SJCRH30 (cell line): ENCODE measurements around the gene DUSP22. TPM values are rescaled to one million over a fixed set of nuclear protein-coding genes. Genes with fewer than 3 reads are reported as not detected.
"Not testable (repeated sequence)": the region's sequence is repeated elsewhere in the genome, so short reads cannot be mapped to it uniquely, and the experiment has no call there.

ENCODE experiments used
- DNase-seq, 2 experiments: peaks; one replicate each; pipeline ENCODE4 v3.0.0-alpha.2; 2015 to 2020
- H3K27ac ChIP-seq: fragments of 250-450 bp; sonication (Bioruptor Pico); 2 replicates; pipeline ENCODE4 v1.5.1; 2020; ENCODE audit warnings: mild to moderate bottlenecking, moderate library complexity
- H3K27me3 ChIP-seq: fragments of 250-450 bp; sonication (Bioruptor Pico); 2 replicates; pipeline ENCODE4 v1.5.1; 2020; ENCODE audit warnings: mild to moderate bottlenecking, moderate library complexity
- H3K36me3 ChIP-seq: fragments of 250-450 bp; sonication (Bioruptor Pico); 2 replicates; pipeline ENCODE4 v1.5.1; 2020; ENCODE audit warnings: mild to moderate bottlenecking, moderate library complexity
- H3K4me1 ChIP-seq: fragments of 250-450 bp; sonication (Bioruptor Pico); 2 replicates; pipeline ENCODE4 v1.5.1; 2020; ENCODE audit warnings: mild to moderate bottlenecking, moderate library complexity
- H3K4me3 ChIP-seq: fragments of 250-450 bp; sonication (Bioruptor Pico); 2 replicates; pipeline ENCODE4 v1.5.1; 2020; ENCODE audit warnings: mild to moderate bottlenecking, moderate library complexity
- H3K9me3 ChIP-seq: fragments of 250-450 bp; sonication (Bioruptor Pico); replicated peaks from 2 replicates; pipeline ENCODE4 v1.5.1; 2020; ENCODE audit warnings: mild to moderate bottlenecking, moderate library complexity
- total RNA-seq: library from RNA; depleted of rRNA; stranded (reverse); fragments of >200 nt; shearing (Covaris generic); gene quantifications from 2 replicates; pipeline ENCODE4 v1.2.3, GENCODE V29; 2014; rRNA removed

DUSP22 gene, protein sequence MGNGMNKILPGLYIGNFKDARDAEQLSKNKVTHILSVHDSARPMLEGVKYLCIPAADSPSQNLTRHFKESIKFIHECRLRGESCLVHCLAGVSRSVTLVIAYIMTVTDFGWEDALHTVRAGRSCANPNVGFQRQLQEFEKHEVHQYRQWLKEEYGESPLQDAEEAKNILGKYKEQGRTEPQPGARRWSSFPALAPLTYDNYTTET
- total RNA-seq: 14.3 and 15.5 TPM in 2 replicates

DNA sequence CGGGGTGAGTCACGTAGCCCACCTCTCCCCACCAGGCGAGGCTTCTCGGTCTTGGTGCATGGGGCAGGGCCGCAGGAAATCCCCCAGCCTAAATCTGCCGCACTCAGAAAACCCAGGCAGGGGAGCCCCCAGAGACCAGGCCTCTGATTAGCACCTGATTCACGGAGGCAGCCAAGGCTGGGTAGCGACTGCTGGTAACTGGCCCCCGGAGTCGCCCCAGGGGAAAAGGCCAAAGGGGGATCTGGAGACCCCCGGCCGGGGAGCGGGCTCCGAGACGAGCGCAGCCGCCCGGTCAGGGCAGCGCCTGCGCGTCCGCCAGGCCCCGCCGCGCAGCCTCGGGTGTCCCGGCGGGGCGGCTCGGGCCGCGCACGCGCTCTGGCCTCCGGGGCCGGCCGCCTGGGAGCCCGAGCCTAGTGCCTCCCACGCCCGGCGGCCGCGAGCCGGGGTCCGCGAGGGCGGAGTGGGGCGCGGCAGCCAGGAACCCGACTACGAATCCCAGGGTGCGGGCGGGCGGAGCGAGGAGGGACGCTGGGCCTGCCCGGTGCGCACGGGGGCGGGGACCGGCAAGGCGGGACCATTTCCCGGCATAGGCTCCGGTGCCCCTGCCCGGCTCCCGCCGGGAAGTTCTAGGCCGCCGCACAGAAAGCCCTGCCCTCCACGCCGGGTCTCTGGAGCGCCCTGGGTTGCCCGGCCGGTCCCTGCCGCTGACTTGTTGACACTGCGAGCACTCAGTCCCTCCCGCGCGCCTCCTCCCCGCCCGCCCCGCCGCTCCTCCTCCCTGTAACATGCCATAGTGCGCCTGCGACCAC lies at the start of gene DUSP22:
TSS of gene DUSP22 (plus strand) at position 791 of the 809 bp plus-strand sequence. CDS start 53 bp downstream, outside the sequence.
- H3K27me3 ChIP-seq: no peaks in the 10 kb centered on the region
- H3K4me3 ChIP-seq: peak within 1 kb of the TSS; percentile 67
- H3K36me3 ChIP-seq: no peaks in the 10 kb centered on the region
- no peaks in the 10 kb centered on the region for H3K4me1 ChIP-seq
- H3K9me3 ChIP-seq: no peaks in the 10 kb centered on the region
- DNase-seq: peak; percentile 69 to 70
- H3K27ac ChIP-seq: peak within 1 kb of the TSS; percentile 69

DNA sequence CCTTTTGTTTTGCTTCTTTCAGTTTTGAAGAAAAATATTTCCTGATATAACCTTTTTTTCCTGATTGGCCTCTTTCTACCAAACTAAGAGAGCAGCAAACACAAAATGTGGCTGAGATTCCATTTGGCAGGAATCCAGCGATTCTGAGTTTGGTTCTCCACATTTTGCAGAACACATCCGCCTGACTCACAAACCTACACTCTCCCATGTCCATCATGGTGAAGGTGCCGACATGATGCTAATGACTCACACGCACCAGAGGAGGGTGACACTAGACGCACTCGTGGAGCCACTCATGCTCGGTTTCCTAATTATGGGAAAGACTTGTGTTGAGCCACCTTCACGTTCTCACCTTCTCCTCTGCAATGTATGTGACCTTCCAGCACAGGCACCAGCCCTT lies 45.9 kb upstream of the DUSP22 start:
- no peaks in the 10 kb centered on the region for H3K9me3 ChIP-seq
- no peaks in the 10 kb centered on the region for H3K27me3 ChIP-seq
- H3K36me3 ChIP-seq: no peaks in the 10 kb centered on the region
- DNase-seq: no peak
- no peaks in the 10 kb centered on the region for H3K4me1 ChIP-seq
- no peak overlapping the region for H3K27ac ChIP-seq
- H3K4me3 ChIP-seq: no peak overlapping the region

DNA sequence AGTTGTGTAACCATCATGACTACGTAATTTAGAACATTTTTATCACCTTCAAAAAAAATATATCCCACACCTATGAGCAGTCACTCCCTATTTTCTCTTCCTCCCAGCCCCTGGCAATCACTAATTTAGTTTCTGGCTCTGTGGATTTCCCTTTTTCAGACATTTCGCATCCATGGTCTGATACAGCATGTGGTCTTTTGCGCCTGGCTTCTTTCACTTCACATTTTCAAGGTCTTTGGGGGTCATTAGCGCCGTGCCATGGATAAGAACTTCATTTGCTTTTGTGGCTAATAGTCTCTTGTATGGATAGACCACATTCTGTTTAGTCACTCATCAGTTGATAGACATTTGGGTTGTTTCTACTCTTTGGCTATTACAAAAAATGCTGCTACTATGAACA lies 44.9 kb upstream of the DUSP22 start:
- Histone ChIP-seq H3K4me1 (no peaks in the 10 kb centered on the region), H3K27ac (no peak overlapping the region), H3K27me3 (no peaks in the 10 kb centered on the region), H3K36me3 (no peaks in the 10 kb centered on the region), H3K9me3 (no peaks in the 10 kb centered on the region), H3K4me3 (no peak overlapping the region)
- DNase-seq: no peak

DNA sequence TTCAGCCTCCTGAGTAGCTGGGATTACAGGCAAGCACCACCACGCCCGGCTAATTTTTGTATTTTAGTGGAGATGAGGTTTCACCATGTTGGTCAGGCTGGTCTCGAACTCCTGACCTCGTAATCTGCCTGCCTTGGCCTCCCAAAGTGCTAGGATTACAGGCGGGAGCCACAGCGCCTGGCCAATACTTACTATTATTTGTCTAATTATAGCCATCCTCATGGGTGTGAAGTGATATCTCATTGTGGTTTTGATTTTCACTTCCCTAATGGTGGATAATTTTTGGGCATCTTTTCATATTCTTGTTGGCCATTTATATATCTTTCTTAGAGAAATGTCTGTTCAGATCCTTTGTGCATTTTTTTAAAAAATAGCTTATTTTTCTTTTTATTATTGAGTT lies 44.2 kb upstream of the DUSP22 start:
- H3K4me3 ChIP-seq, H3K27ac ChIP-seq: not testable (repeated sequence)

DNA sequence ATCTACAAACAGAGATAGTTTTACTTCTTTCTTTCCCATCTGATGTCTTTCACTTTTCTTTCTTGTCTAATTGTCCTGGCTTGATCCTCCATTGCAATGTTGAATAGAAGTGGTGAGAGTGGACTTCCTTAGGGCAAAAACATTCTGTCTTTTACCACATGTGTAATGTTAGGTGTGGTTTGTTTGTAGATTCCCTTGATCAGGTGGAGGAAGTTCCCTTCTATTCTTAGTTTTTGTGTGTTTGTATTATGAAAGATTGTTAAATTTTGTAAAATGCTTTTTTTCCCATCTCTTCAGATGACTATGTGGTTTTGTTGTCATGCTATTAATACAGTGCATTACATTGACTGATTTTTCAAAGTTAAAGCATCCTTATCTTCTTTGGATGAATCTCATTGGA lies 41.6 kb upstream of the DUSP22 start:
- Histone ChIP-seq H3K27me3 (no peaks in the 10 kb centered on the region), H3K4me1 (no peaks in the 10 kb centered on the region), H3K36me3 (no peaks in the 10 kb centered on the region), H3K4me3 (no peak overlapping the region), H3K27ac (no peak overlapping the region), H3K9me3 (no peaks in the 10 kb centered on the region)
- DNase-seq: no peak

More for the DNA sequence above, 44.2 kb upstream of the DUSP22 start:
- not testable (repeated sequence) for H3K4me1 ChIP-seq, H3K9me3 ChIP-seq, H3K27me3 ChIP-seq, DNase-seq, H3K36me3 ChIP-seq

DNA sequence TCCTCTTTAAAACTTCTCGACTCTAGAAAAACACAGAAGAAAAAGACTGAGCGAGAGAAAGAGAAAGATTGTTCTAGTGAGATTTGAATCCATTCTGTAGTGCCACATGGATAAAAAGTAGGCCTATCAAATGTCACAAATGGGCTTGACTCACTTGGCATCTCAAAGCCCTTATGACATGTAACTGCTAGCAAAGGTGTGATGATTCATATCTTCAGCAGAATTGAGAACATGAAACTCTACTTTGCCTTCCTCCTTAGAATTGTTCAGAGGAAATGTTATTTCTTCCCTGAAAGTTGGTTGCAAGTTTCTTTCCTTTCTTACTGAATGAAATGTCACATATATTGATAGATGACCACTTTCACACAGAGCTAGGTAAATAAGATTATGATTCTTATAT lies 40.4 kb upstream of the DUSP22 start:
- H3K27me3 ChIP-seq: no peaks in the 10 kb centered on the region
- no peaks in the 10 kb centered on the region for H3K4me1 ChIP-seq
- H3K27ac ChIP-seq: no peak overlapping the region
- H3K9me3 ChIP-seq: no peaks in the 10 kb centered on the region
- DNase-seq: no peak
- no peak overlapping the region for H3K4me3 ChIP-seq
- no peaks in the 10 kb centered on the region for H3K36me3 ChIP-seq

DNA sequence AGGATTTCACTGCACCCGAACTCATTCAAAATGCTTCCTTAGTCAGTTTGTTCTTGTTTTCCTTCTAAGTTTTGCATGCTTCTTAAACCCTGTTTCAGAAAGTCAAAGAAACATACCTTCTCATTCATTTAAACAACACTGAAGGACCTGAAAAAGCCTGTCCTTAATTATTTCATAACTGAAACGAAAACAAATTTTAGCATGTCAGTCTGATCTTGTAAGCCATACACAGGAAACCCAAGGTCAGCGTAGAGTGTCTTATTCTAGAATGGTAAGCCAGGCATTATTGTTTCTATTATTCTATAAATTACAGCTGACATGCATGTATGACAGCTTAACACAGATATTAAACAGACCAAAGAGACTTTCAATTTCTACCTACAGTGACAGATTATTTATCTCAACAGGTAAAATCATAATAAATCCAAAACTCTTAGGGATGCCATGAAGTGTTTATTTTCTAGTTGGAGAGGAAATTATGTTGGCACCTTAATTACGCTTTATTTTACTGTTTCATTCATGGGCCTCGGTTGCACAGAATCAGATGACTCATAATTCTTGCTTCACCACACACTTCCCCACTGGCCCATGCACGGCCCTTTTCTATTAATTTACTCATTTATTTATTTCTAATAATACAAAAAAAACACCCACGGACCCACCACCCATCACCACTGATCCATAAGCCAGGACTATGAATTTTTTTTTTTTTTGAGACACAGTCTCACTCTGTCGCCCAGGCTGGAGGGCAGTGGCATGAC lies 39.3 kb upstream of the DUSP22 start:
- no peaks in the 10 kb centered on the region for H3K27me3 ChIP-seq
- no peak for DNase-seq
- no peaks in the 10 kb centered on the region for H3K36me3 ChIP-seq
- H3K4me1 ChIP-seq: no peaks in the 10 kb centered on the region
- no peak overlapping the region for H3K27ac ChIP-seq
- H3K4me3 ChIP-seq: no peak overlapping the region
- H3K9me3 ChIP-seq: no peaks in the 10 kb centered on the region

DNA sequence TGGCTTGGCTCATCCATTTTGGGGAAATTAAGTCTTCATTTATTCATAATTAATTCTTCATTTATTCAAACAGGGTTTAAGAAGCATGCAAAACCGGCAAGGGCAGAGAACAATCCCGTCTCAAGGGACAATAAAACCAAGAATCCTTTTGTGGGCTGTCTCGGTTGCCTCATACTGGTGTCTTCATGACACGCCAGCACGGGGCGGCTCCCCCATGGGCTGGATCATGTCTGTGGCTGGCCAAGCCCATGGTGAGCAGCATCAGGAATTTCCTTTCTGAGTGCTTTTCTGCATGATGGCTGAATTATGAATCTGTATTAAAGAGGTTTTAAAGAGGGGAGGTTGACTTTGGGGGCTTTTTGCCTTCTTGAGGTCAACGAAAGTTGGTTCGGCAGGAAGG lies 38.3 kb upstream of the DUSP22 start:
- Histone ChIP-seq H3K27me3 (no peaks in the 10 kb centered on the region), H3K4me3 (no peak overlapping the region), H3K9me3 (no peaks in the 10 kb centered on the region), H3K4me1 (no peaks in the 10 kb centered on the region), H3K27ac (no peak overlapping the region), H3K36me3 (no peaks in the 10 kb centered on the region)
- DNase-seq: no peak

DNA sequence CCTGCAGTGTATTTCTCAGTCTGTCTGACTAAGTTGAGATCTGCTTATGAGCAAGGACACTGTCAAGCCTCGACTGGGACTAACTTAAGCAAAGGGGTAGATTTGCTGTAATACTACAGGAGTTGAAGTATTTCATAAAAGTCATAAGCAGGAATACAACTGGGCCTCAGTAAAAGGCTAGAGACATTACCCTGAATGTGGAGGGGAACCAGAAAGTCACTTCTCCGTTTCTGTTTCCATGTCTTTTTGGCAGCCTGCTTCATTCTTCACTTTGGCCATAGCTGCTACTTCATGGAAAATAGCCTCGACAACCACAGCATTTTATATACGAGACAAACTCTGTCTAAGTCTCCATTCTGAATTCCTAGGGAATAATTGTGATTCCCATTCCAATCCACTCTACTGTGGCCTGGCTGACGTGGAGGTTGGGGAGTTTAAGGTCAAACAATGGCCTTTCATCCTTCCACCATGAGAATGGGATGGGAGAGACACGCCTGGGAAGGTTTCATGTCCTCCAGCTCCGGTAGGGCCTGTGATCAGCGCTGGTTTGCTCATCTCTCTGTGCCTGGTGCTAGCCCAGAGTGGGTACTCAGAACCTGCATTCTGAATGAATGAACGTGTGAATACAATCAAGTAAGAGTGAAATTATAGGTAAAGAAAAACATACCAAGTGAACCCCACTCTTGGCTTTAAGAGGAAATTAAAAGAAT lies 37.1 kb upstream of the DUSP22 start:
- no peak for DNase-seq
- no peaks in the 10 kb centered on the region for H3K4me1 ChIP-seq
- no peaks in the 10 kb centered on the region for H3K36me3 ChIP-seq
- H3K4me3 ChIP-seq: no peak overlapping the region
- H3K9me3 ChIP-seq: no peaks in the 10 kb centered on the region
- no peak overlapping the region for H3K27ac ChIP-seq
- H3K27me3 ChIP-seq: no peaks in the 10 kb centered on the region

DNA sequence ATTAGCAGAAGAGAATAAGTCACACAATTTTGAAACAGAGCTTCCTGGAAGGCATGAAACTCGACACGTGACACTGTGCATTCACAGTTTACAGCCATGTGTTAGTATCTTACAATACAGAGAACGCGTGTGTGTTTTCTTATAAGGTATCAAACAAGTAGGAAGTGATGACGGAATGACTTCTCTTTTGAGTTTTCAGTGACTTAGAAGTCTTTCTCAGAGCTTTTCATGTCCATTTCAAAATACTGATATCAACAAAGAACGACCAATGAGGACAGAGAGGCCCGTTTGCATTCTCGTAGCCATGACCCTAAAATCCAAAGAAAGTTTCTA lies 36.6 kb upstream of the DUSP22 start:
- no peaks in the 10 kb centered on the region for H3K4me1 ChIP-seq
- no peaks in the 10 kb centered on the region for H3K9me3 ChIP-seq
- no peak overlapping the region for H3K27ac ChIP-seq
- no peaks in the 10 kb centered on the region for H3K36me3 ChIP-seq
- H3K4me3 ChIP-seq: no peak overlapping the region
- H3K27me3 ChIP-seq: no peaks in the 10 kb centered on the region
- DNase-seq: no peak

DNA sequence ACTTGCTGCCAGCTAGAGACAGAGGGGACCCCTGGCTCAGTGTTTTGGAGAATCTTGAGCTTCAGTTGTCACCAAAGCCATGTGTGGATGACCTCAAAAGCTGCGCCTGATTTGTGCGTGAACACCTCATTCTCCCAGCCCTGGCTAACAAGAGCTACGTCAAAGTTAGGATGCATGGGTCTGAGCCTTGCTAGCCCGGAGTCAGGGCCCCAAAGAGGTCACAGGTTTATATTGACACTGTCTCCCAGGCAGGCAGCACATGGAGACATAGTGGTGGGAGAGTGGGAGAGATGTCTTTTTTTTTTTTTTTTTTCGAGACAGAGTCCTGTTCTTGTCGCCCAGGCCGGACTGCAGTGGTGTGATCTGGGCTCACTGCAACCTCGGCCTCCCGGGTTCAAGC lies 36.1 kb upstream of the DUSP22 start:
- H3K9me3 ChIP-seq: no peaks in the 10 kb centered on the region
- H3K4me3 ChIP-seq: no peak overlapping the region
- H3K36me3 ChIP-seq: no peaks in the 10 kb centered on the region
- no peak for DNase-seq
- no peak overlapping the region for H3K27ac ChIP-seq
- H3K4me1 ChIP-seq: no peaks in the 10 kb centered on the region
- H3K27me3 ChIP-seq: no peaks in the 10 kb centered on the region

DNA sequence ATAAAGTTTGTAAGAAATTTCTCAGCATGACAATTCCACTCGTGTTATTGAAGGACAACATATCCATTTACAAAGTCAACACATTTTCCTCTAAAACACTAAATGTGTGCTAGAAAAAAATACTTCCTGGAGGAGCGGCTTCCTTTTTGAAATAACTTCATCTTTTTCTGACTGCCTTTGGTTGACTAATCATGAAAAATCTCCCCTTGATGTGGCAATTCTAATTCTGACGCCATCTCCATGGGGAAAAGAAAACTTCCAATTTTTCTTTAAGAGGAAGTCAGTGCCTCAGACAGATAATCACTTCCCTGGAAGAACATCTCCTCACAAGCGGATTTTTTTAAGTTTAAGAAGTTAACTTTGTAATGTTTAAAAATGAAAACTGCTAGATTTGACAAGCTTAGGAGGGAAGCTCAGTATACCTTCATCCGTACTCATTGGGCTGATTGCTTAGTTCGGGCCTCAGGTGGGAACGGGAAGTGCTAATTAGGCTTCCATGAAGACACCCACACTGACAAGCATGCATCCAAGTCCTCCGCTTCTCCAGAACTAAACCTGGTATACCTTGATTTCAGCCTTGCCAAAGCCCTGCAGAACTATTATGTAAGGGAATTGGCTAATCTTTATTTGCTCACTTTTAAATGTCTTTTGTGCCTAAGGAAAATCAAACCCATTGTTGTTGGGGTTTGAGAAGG lies 35.1 kb upstream of the DUSP22 start:
- no peak overlapping the region for H3K27ac ChIP-seq
- no peaks in the 10 kb centered on the region for H3K36me3 ChIP-seq
- no peak overlapping the region for H3K4me3 ChIP-seq
- no peak for DNase-seq
- no peaks in the 10 kb centered on the region for H3K4me1 ChIP-seq
- H3K9me3 ChIP-seq: no peaks in the 10 kb centered on the region
- no peaks in the 10 kb centered on the region for H3K27me3 ChIP-seq

DNA sequence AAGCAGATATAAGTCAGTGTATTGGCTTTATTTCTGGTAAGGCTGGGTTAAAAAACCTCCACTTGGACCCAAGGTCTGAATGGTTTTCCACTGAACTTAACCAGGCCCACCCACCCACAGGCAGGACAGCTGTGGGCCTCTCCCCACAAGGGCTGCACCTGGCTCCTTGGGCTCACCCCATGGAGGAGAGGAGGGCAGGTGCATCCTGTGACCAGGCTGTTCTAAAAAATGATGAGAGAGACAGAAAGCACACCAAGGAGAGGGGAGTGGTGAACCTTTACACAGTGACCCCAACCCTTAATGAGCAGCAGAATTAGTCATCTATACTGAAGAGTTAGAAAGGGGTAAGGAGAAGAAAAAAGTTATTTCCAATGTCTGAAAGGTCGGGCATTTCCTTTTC lies 34.5 kb upstream of the DUSP22 start:
- Histone ChIP-seq H3K27ac (no peak overlapping the region), H3K4me1 (no peaks in the 10 kb centered on the region), H3K27me3 (no peaks in the 10 kb centered on the region), H3K4me3 (no peak overlapping the region), H3K9me3 (no peaks in the 10 kb centered on the region), H3K36me3 (no peaks in the 10 kb centered on the region)
- no peak for DNase-seq

DNA sequence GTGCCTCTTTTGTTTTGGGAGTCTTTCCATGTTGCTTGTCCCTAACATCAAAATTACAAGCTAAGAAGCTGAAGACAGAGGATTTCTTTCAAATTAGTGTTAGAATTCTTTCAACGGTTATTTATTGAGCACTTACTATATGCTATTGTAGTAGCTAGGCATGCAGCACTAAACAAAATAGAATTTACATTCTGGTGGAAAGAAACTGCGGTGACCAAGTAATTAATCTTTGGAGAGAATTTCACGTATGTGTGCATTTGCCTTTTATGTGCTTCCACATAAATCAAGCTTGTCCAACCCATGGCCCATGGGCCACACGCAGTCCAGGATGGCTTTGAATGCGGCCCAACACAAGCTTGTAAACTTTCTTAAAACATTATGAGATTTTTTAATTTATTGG lies 33.0 kb upstream of the DUSP22 start:
- H3K4me1 ChIP-seq: no peaks in the 10 kb centered on the region
- no peaks in the 10 kb centered on the region for H3K9me3 ChIP-seq
- no peaks in the 10 kb centered on the region for H3K36me3 ChIP-seq
- H3K27me3 ChIP-seq: no peaks in the 10 kb centered on the region
- no peak overlapping the region for H3K27ac ChIP-seq
- no peak for DNase-seq
- H3K4me3 ChIP-seq: no peak overlapping the region
